Measurements from ENCODE around the gene ROR2. TPM values are rescaled to one million over a fixed set of nuclear protein-coding genes. Genes with fewer than 3 reads are reported as not detected.

ROR2 gene
- total and polyA plus RNA-seq, 2 of the 13 experiments (the other 11 are each of a cell fraction or from before 2014, with no cell fraction given): not detected

- TF ChIP-seq BRD4 (CRISPR knock-in tag; IDR thresholded peaks at IDR 0.05) (no peak), ZNF75D (CRISPR knock-in tag; IDR thresholded peaks at IDR 0.05; ENCODE audit: borderline replicate concordance) (no peak), ZNF784 (CRISPR knock-in tag; IDR thresholded peaks at IDR 0.05; ENCODE audit: borderline replicate concordance) (no peak), ZBED4 (CRISPR knock-in tag; IDR thresholded peaks at IDR 0.05; ENCODE audit: borderline replicate concordance) (no peak), ZNF275 (CRISPR knock-in tag; IDR thresholded peaks at IDR 0.05; ENCODE audit: borderline replicate concordance) (no peak)
Measured at GRCh38 chr9:91966503-91966902, 16.5 kb upstream of the ROR2 start (continued).

- H3K4me1 ChIP-seq (ENCODE audit: insufficient read depth, low read length): no peaks in the 10 kb centered on the region
- no peak overlapping the region for H2AFZ ChIP-seq (ENCODE audit: low read length)
- CTCF ChIA-PET (ENCODE audit: low intra/inter-chr PET ratio, low total read pairs): no interaction called here
- no peak for FAIRE-seq
- BruUV-seq (replicated peaks): no TSS peak
- POLR2A ChIA-PET: no interaction called here
- no peak overlapping the region for H3K9ac ChIP-seq (ENCODE audit: insufficient read depth, low read depth, low read length)
- DNase-seq (ENCODE audit: low spot score): no peak
- H3K9me3 ChIP-seq (ENCODE audit: low read length): peaks cover 11% of the 10 kb centered on the region
- H3K27me3 ChIP-seq (ENCODE audit: control insufficient read depth in 1 of 2, insufficient read depth in 2 of 2, low read length in 2 of 2): peaks cover 0 to 11% of the 10 kb centered on the region in 2 experiments; a peak in 1 of 5 replicates
- TF ChIP-seq ZNF280B (CRISPR knock-in tag; IDR thresholded peaks at IDR 0.05; ENCODE audit: borderline replicate concordance): no peak
- no peak for TF ChIP-seq NR0B2 (CRISPR knock-in tag; IDR thresholded peaks at IDR 0.05)
- TF ChIP-seq SRSF1 (optimal IDR thresholded peaks at IDR 0.05; ENCODE audit: low read depth, low read length): no peak
- TF ChIP-seq SP2 (CRISPR knock-in tag; IDR thresholded peaks at IDR 0.05): no peak
- TF ChIP-seq ZNF557 (CRISPR knock-in tag; IDR thresholded peaks at IDR 0.05): no peak
- no peak for TF ChIP-seq HMGA1 (CRISPR knock-in tag; conservative IDR thresholded peaks at IDR 0.05)
- peak; percentile 46; the same call in 1 of the 2 replicates for TF ChIP-seq ZNF564 (CRISPR knock-in tag; IDR thresholded peaks at IDR 0.05)
- 0% methylated on average over 2 of the region's 2 CpGs for WGBS (ENCODE audit: low lambda C conversion rate)
- no peak overlapping the region for H3K4me2 ChIP-seq (ENCODE audit: low read depth, low read length)
- no peaks in the 10 kb centered on the region for H4K20me1 ChIP-seq (ENCODE audit: insufficient read depth, low read length)
- no peaks in the 10 kb centered on the region for H3K79me2 ChIP-seq (ENCODE audit: insufficient read depth, low read length)
- ATAC-seq: no peak
- no peak overlapping the region for H3K27ac ChIP-seq (ENCODE audit: extremely low read length, insufficient read depth, low read length)
- no peaks in the 10 kb centered on the region for H3K36me3 ChIP-seq (replicated peaks in 1 of 2; ENCODE audit: control insufficient read depth in 1 of 2, insufficient read depth in 2 of 2, low read length in 2 of 2)
- in situ Hi-C loops (cut with HindIII; ENCODE audit: extremely low pct_ligation_motif_present, low pct_unique_long_range_greater_than_20kb) (no loop called here), intact Hi-C loops (cut with micrococcal nuclease; ENCODE audit: unreplicated experiment) (no loop called here)
- H3K4me3 ChIP-seq (replicated peaks in 1 of 3; ENCODE audit: insufficient read depth in 1 of 3, low read depth in 2 of 3, low read length in 3 of 3): no peak overlapping the region
Measured at GRCh38 chr9:91963711-91964240, 13.7 kb upstream of the ROR2 start.
